Measurements from ENCODE around the gene SOWAHA.

Gene SOWAHA

DNA sequence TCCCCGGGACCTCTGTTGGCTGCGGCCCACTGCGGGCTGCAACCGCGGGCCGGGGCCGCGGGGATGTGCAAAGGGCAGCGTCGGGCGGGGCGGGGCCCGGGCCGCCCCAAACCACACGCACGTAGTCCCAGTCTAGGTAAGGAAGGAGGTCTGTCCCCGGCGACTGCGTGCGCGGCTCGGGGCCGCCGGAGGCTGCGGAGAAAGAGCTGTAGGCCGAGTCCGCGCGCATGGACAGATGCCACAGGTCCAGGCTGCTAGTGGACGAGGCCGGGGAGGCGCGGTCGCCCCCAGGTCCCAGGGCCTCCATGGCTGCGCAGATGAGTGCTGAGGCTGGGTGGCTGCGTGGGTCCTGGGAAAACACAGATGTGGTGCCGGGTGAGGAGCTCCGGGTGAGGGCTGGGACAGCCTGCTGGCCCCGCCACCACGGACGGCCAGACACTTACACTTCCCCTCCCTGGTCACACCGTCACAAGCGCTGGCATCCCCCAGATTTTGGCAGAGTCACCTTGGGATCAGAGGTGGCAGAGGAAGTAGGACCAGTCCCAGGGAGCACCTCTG, 12.8 kb downstream of the SOWAHA start:
- no peak for DNase-seq (ENCODE audit: low read depth in 3 of 3)

DNA sequence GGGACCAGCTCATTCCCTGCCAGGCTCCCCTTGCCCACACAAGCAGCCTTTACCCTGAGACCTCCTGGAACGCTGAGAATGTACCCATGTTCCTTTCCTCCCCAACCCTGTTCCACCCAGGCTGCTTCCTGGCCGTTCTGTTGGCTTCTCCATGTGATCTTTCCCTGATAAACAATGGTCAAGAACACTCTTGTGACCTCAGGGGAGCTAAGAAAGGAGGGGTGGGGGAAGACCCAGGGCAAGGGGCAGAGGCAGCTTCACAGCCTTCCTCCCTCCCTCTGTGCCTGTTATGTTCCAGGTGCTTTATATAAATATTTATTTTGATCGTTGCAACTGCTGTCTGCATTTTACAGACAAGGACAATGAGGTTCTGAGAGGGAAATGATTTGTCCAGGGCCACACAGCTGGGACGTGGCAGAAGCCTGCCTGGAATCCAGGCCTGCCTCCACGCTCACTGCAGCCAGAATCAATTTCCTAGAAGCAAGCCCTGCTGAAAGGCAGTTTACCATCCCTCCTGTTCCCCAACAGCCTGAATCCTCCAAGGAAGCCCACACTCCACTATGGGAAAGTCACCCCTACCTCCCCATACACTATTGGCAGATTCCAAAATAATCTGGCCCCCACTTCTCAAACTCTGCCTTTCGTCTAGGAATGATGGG, 13.5 kb downstream of the SOWAHA start:
- no peak for DNase-seq (ENCODE audit: low read depth in 3 of 3)

DNA sequence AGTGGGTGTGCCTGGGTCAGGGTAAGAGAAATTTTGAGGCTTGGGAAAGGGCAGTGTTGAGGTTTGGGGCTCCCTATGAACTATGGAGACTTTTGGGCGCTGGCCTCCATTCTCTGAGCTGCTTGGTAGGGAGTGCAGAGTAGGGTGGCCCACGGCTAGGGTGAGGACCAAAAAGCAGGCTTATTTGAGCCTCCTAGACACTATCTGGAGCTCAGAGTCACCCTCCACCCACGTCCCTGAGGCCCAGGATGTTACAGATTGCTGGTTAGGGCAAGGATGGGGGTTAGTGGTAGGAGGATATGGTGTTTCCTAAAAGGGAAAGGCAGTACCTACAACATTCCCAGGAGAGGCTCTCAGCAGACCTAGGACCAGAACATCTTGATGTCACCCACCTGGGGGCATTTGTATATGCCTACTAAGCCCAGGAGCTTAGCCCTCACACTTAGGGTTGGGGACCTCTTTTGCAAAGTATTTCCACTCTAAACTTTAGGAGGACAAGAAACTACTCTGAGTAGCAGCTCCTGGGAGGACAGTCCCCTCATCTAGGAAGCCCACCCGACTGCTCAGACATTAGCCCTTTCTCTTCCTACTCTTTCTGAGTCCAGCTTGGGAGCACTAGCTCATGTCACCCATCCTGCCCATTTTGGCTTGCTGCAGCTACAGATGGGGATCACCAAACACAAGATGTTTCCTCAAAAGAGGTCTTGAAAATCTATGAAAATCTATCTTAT, 15.0 kb downstream of the SOWAHA start:
- no peak for DNase-seq (ENCODE audit: low read depth in 3 of 3)

DNA sequence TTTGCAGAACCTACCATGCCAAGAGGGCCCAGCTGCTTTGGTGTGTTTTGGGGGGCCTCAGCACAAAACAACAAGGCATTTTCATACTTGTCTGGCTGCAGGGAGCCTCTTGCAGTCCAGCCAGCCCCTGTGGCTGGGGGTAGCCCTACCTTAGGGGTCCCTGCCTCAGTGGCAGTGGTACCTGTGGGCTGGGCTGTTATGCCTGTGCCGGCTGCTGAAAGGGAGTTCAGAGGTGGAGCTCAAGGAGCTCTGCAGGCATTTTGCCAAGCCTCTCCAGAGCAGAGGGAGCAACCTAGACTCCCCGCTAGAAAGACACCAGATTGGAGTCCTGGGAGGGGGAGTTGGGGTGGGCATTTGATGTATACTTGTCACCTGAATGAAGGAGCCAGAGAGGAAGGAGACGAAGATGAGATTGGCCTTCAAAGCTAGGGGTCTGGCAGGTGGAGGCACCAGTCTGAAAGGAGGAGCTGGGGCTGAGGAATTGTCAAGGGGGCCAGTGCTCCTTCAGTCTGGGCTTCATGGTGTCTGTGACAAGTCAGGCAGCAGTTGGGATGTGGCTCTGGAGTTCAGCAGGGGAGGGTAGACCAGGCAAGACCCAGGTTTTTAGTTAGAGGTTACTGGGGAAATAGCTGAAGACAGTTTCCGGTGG, 15.9 kb downstream of the SOWAHA start:
- no peak for DNase-seq (ENCODE audit: low read depth in 3 of 3)

DNA sequence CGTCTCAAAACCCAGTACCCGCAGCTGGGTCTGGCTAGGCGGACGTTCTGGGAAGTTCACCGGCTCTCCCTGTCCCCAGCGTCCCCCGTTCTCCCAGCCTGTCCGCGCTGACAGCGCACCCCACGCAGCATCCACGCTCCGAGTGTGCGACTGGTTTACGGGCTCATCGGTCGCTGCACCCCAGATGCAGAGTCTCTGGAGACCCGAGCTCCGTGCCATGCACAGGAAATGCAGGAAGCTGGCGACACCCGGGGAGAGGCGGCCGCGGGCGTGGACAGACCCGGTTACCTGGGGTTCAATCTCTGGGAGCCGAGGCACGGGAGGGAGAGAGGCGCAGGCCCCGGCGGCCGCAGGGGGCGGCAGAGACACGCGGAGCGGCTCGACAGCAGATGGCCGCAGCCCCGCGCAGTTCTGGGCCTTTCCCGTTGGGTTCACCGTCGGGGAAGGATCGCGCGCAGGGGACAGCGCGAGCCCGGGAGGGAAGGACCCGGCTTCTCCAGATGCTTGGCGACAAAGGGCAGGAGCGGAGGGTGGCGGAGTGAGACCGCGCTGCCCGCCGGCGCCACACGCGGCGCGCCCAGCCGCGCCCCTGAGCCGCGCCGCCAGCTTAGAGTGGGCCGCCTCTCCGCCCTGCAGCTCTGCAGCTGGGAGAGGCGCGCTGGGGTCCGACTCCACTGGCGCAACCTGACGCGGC, 16.8 kb downstream of the SOWAHA start:
- DNase-seq (ENCODE audit: low read depth in 3 of 3) = peak; percentile 38 to 71 (median 39)

DNA sequence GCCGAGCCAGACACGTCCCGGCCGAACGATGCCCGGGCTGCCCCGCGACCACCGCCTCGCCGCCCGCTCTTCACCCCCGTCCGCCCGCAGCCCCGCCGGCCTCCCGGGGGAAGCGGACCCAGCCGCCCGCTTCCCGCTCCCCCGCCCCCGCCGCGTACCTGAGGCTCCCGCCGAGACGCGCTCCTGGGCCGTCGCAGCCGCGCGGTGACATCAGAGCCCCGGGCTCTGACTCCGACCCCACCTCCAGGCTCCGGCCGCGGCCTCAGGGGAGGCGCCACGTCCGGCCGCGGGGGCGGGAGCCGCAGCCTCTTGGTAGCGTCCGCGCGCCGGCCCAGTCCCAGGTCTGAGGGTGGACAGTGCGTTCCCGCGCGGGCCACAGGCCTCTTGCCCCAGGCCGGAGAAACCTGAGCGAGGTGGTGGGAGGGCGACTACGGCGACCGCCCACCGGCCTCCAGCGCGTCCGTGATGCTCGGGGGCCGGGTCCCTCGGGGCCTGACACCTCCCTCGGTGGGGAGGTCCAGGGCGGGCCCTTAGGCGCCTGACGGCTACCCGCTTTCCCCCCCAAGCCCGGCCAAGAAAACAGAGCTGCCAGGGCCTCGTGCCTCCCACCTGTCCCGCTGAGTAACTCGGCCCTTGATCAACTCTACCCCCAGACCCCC, 17.5 kb downstream of the SOWAHA start, which contains the start of gene SHROOM1:
TSS of gene SHROOM1 (minus strand) at position 212 of the 659 bp plus-strand sequence. CDS start 4,507 bp downstream, outside the sequence.
- DNase-seq (ENCODE audit: low read depth in 3 of 3) = no peak

DNA sequence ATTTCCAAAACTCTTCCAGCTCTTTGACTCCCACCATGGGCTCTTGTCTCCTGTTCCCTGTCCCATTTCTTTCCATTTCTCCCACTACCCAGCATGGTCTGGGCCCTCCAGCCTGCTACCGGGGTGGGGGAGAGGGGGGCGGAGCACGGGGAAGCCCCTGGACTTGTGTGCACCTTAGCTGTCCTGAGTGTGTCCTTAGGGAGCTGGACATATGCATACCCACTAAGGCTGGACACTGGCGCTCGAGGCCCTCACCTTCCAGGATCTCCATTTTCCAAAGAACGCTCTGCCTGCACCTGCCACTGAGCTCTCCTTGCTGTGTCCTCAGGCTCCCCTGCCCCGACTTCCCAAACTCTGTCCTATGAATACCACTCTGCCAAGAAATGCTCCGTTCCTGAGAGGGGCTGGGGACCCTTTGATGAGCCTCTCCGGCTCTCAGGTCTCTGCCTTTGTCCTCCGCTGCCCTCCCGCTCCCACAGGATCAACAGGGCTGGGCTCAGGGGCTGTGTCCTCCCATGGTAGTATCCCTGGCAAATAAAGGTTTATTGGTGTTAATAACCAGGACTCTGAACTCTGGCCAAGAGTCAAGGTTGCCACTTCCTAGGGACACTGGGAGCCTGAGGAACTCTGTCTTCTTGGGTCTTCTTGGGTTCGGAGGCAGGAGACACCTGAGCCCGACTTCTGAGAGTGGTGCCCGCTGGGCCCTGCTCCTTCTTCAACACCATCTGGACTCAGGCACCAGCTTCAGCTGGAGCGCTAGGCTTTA, 18.2 kb downstream of the SOWAHA start:
- no peak for DNase-seq (ENCODE audit: low read depth in 3 of 3)

DNA sequence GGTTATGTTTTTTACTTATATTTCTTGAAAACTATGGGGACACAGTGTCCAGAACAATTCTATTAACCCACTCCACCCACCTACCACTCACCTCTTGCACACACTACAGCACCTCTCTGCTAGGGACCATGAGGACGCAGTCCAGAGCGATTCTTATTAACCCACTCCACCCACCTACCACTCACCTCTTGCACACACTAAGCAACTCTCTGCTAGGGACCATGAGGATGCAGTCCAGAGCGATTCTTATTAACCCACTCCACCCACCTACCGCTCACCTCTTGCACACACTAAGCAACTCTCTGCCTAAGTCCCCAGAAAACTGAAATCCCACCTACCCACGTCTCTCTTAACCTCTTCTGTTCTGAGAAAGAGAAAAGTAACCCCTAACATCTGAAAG, 19.5 kb downstream of the SOWAHA start:
- DNase-seq (ENCODE audit: low read depth in 3 of 3) = no peak

DNA sequence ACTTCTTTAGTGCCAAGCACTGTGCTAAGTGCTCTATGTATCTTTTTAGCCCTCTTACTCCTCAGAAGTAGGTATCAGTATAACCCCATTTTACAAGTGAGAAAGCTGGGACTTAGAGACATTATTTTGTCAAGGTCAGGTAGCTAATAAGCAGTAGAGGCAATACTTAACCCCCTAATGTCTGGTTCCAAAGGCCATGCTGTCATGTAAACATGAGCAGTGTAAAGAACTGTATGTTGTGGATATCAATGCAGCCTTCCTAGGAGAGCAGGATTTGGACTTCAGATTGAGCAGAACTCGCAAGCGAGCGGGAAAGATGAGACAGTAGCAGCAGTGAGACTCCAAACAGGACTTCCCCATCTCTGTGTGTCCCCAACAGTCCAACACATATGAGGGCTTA, 21.0 kb downstream of the SOWAHA start:
- no peak for DNase-seq (ENCODE audit: low read depth in 3 of 3)

DNA sequence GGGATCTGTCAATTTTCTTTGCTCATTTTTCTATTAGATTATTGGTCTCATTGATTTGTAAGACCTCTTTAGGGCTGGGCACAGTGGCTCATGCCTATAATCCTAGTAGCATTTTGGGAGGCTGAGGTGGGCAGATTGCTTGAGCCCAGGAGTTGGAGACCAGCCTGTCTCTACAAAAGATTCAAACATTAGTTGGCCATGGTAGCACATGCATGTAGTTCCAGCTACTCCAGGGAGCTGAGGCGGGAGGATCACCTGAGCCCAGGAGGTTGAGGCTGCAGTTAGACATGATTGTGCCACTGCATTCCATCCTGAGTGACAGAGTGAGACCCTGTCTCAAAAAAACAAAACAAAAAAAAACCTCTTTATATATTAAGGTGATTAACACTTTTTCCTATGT, 23.8 kb downstream of the SOWAHA start:
- DNase-seq (ENCODE audit: low read depth in 3 of 3) = no peak

DNA sequence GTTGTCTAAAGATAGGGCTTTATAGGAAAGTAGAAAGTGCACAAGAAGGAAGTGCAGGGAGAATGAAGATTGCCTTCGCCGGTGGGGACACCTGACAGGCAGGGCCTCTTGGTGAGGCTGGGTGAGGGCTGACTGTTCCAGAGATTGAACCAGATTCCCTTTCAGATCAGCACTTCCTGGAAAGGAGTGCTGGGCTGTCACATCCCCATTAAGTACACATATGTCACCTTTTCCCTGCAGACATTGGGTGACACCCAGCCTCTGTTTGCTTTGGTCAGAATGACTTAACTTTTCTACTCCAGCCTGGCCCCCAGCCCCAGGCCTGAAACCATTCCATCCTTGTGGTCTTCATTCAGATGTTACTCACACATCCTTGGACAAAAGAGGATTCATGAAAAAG, 24.8 kb downstream of the SOWAHA start:
- no peak for DNase-seq (ENCODE audit: low read depth in 3 of 3)

DNA sequence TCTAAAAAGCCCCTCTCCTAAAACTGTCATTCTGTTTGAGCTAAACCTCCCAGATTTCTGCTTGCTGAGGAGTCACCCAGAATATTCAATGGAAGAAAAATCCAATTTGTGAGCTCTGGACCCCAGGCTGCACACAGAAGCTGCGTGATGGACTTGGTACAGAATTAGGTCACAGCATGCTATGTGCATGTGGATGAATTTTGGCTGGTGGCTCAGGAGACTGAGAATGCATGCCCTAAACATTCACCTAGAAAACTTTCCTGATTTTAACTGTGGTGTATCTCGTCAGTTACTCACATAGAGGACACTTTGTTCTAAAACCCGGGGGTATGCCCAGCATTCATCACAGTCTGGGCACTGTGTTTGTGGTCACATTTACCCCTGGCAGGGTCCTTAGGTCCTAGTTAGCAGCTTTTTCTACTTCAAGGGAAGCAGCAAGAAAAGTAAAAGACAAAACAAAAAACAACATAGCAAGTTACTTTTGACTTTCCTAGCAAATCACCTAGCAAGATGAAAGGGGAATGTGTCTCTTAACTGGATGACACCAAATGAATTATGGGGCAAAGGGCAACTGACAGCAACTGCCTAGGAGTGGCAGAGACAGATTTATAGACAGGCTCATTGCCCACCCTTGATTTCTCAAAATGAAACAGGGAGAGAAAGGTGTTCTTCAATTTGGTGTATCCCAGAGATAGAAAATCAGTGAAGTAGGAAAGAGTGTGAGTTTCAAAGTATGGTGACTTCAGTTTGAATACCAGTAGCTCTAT, 25.6 kb downstream of the SOWAHA start:
- DNase-seq (ENCODE audit: low read depth in 3 of 3) = no peak

DNA sequence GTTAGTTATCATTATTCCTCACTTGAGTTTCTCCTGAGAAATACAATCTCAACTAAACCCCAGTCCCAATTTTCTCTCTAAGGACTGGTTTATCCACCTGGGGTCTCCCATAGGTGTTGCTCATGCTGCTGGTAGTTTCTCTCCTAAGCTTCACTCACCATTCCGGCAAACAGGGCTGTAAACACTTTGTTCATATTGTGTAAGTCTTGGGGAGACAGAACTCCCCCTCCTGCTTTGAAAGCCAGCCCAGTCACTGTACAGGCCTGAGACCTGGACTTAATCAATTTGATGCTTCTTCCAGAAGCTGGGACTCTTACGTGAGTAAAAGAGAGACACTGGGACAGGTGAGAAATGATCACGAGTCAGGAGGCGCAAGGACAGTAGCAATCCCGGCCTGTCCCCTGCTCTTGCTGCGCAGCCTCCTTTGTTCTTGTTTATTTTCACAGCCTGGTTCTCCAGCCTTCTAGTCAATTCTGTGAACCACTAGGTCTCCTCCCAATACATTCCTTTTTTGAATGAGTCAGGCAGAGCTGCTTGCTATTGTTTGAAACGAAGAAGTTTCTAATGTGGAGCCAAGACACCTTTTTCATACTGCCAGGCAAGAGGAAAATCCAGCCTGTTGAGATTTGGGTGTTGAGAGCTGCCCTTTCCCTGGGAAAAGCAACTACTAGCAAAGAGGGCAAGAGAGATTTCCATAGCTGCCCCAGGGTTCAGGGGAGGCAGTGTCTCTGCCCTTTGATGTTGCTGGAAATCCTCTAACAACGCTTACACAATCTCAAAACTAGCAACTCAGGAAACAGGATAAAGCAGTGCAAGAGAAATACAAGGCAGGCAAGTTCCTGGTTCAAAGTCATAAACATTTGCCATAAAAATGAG, 26.6 kb downstream of the SOWAHA start:
- DNase-seq (ENCODE audit: low read depth in 3 of 3) = no peak

DNA sequence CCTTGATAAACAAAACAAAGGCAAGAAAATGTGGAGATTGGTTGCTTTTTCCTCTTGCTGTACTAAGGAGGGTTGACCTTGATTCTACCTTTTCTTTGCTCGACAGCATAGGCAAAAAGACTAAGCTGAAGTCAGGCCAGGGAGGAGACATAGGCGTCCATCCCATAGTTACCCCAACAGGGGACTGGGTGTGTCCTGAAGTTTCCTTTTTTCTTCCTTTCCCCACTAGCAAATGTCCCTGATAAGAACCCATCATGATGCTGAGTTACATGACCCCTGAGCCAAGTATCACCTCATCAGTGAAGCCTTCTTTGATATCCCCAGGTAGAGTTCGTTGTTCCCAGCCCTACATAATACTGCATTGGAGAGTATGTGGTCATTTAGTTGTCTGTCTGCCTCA, 27.2 kb downstream of the SOWAHA start:
- no peak for DNase-seq (ENCODE audit: low read depth in 3 of 3)

DNA sequence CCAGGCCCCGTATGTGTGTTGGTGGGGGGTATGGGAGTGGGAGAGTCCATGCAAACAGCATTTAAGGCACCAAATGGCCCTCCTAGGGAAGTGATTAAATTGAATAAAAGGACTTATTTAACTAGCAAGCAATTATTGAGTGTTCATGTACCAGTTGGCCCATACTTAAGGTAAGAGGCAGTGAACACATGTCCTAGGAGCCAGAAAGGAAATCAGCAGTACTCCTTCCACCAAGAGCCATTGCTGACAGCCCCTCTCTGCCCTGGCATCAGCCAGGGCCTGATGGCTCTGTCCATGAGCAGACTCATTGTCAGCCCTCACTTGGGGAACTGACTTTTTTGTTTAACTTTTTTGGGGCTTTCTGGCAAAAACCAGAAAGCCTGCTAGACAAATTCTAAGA, 27.8 kb downstream of the SOWAHA start:
- DNase-seq (ENCODE audit: low read depth in 3 of 3) = no peak

DNA sequence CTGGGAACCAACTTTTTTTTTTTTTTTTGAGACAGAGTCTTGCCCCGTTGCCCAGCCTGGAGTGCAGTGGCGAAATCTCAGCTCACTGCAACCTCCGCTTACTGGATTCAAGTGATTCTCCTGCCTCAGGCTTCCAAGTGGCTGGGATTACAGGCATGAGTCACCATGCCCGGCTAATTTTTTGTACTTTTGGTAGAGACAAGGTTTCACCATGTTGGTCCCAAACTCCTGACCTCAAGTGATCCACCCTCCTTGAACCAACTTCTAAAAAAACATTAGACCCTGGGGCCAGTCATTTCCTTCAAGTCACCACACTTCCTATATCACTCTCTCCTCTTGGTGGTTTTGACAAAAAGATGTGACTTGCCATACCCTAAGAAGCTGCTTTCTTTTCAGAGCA, 28.2 kb downstream of the SOWAHA start:
- no peak for DNase-seq (ENCODE audit: low read depth in 3 of 3)

DNA sequence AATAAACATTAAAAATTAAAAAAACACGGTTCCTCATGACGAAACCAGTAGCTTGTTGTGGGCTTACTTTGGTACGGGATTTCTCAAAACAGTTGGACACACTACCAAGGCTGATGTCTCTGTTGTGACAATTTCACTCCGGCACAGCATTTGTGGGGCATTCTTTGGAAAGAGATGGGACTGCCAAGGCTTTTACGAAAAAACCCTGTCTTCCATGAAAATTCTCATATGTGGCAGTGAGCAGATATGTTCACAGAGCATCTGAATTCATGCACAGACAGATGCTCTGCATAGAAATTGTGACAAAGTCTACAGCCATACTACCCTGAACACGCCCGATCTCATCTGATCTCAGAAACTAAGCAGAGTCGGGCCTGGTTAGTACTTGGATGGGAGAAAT, 35.2 kb downstream of the SOWAHA start:
- DNase-seq (ENCODE audit: low read depth in 3 of 3) = no peak

DNA sequence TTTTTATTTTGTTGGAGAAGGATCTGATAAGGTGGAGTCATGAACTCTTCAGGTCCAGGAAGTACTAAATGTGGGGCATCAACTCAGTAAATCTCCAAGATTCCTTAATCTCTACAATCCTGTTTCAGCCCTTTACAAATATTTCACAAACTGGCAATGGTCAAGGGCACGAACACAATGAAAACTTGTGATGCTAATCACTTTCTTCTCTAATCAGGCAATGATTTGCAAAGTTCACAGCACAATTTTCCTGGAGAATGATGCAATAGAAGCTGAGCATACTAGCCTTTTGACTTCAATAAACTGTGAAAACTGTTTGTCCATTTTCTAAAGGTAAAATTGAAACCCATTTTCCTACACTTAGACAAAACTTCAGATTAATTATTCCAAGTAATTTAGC, 36.2 kb downstream of the SOWAHA start:
- DNase-seq (ENCODE audit: low read depth in 3 of 3) = no peak

DNA sequence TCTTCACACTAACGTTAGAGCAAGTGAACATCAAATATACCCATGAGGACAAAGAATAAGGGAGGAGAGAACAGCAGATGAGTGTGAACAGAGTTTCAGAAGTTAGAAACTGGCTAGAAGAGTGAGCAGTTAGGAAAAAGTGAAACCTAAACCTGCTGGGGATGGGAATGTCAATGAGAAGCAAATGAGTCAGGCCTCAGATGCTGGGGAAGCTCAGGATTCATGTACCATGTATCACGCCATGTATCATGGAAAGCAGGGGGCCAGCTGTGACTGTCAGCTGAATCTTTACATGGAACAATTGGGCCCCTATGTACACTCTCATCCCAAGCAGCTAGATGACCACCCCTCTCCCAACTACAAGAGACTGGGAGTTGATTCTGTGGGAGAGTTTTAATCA, 37.0 kb downstream of the SOWAHA start:
- no peak for DNase-seq (ENCODE audit: low read depth in 3 of 3)
